ENCODE results near the gene HOXB4.

HOXB4 gene

GRCh38 chr17:48596000-48596734, 18.0 kb upstream of the HOXB4 start:
- TF ChIP-seq SIN3A (IDR thresholded peaks at IDR 0.05; ENCODE audit: borderline replicate concordance, insufficient read depth, low read length): no peak
- TF ChIP-seq POLR2AphosphoS5 (IDR thresholded peaks at IDR 0.05; ENCODE audit: low read depth, low read length): no peak
- no peak for TF ChIP-seq FOXP2 (optimal IDR thresholded peaks at IDR 0.05; ENCODE audit: borderline replicate concordance, extremely low read depth, extremely low read length, insufficient read depth)
- no peak for TF ChIP-seq TAF1 (IDR thresholded peaks at IDR 0.05; ENCODE audit: borderline replicate concordance, insufficient read depth, low read length)
- no peak for TF ChIP-seq REST (IDR thresholded peaks at IDR 0.05; ENCODE audit: insufficient read depth in 1 of 2, low read depth in 2 of 2, low read length in 2 of 2)

GRCh38 chr17:48595278-48595999, 17.3 kb upstream of the HOXB4 start:
- TF ChIP-seq SIN3A (IDR thresholded peaks at IDR 0.05; ENCODE audit: borderline replicate concordance, insufficient read depth, low read length) (no peak), POLR2AphosphoS5 (IDR thresholded peaks at IDR 0.05; ENCODE audit: low read depth, low read length) (no peak), FOXP2 (optimal IDR thresholded peaks at IDR 0.05; ENCODE audit: borderline replicate concordance, extremely low read depth, extremely low read length, insufficient read depth) (no peak), REST (IDR thresholded peaks at IDR 0.05; ENCODE audit: insufficient read depth in 1 of 2, low read depth in 2 of 2, low read length in 2 of 2) (no peak), TAF1 (IDR thresholded peaks at IDR 0.05; ENCODE audit: borderline replicate concordance, insufficient read depth, low read length) (no peak)

GRCh38 chr17:48594538-48595277, 16.6 kb upstream of the HOXB4 start:
- TF ChIP-seq POLR2AphosphoS5 (IDR thresholded peaks at IDR 0.05; ENCODE audit: low read depth, low read length): no peak
- TF ChIP-seq SIN3A (IDR thresholded peaks at IDR 0.05; ENCODE audit: borderline replicate concordance, insufficient read depth, low read length): no peak
- TF ChIP-seq FOXP2 (optimal IDR thresholded peaks at IDR 0.05; ENCODE audit: borderline replicate concordance, extremely low read depth, extremely low read length, insufficient read depth): no peak
- TF ChIP-seq TAF1 (IDR thresholded peaks at IDR 0.05; ENCODE audit: borderline replicate concordance, insufficient read depth, low read length): no peak
- TF ChIP-seq REST (IDR thresholded peaks at IDR 0.05; ENCODE audit: insufficient read depth in 1 of 2, low read depth in 2 of 2, low read length in 2 of 2): no peak

GRCh38 chr17:48593840-48594537, 15.8 kb upstream of the HOXB4 start:
- no peak for TF ChIP-seq SIN3A (IDR thresholded peaks at IDR 0.05; ENCODE audit: borderline replicate concordance, insufficient read depth, low read length)
- TF ChIP-seq TAF1 (IDR thresholded peaks at IDR 0.05; ENCODE audit: borderline replicate concordance, insufficient read depth, low read length): no peak
- TF ChIP-seq REST (IDR thresholded peaks at IDR 0.05; ENCODE audit: insufficient read depth in 1 of 2, low read depth in 2 of 2, low read length in 2 of 2): no peak
- no peak for TF ChIP-seq POLR2AphosphoS5 (IDR thresholded peaks at IDR 0.05; ENCODE audit: low read depth, low read length)
- TF ChIP-seq FOXP2 (optimal IDR thresholded peaks at IDR 0.05; ENCODE audit: borderline replicate concordance, extremely low read depth, extremely low read length, insufficient read depth): no peak
